Testis (tissue), 3 donors: ENCODE measurements around the gene ASB18. TPM values are rescaled to one million over a fixed set of nuclear protein-coding genes. Genes with fewer than 3 reads are reported as not detected.

Source experiments
- DNase-seq: peaks from one replicate; pipeline ENCODE4 v3.0.0-alpha.2; 2019
- H3K27ac ChIP-seq, 2 donors: fragments of 200-600 bp; sonication (generic); one replicate each; pipeline ENCODE4 v1.5.1; 2019
- H3K27me3 ChIP-seq: fragments of 200-600 bp; sonication (generic); one replicate; pipeline ENCODE4 v1.5.1; 2019
- H3K36me3 ChIP-seq: fragments of 200-600 bp; sonication (generic); one replicate; pipeline ENCODE4 v1.5.1; 2017; ENCODE audit warnings: low read depth; ENCODE audit errors: missing control alignments
- H3K4me1 ChIP-seq: fragments of 200-600 bp; sonication (generic); one replicate; pipeline ENCODE4 v1.5.1; 2019
- H3K4me3 ChIP-seq, 2 donors: fragments of 200-600 bp; sonication (generic); one replicate each; pipeline ENCODE4 v1.5.1; 2017 to 2019
- H3K9me3 ChIP-seq: fragments of 200-600 bp; sonication (generic); one replicate; pipeline ENCODE4 v1.5.1; 2017
- POLR2A ChIP-seq: fragments of 450-650 bp; IDR thresholded peaks from one replicate; pipeline ENCODE4 v1.6.1; 2017; ENCODE audit warnings: antibody characterized with exemption, mild to moderate bottlenecking, moderate library complexity
- WGBS, 2 donors: methylation state at CpG; one replicate each; pipeline ENCODE4 v1.1.5; 2018; 5-methylcytosine and 5-hydroxymethylcytosine counted together
- intact Hi-C: fragments of 100-400 bp; cut with DNase I; formaldehyde crosslinking; loops from one replicate; pipeline ENCODE4 v1.15.1; 2023; ENCODE audit warnings: low total_unique reads
- polyA plus RNA-seq: library from polyadenylated mRNA; stranded (reverse); fragments of 350-450 nt; fragmentation: Illumina TruSeq; extraction: RNeasy Lipid Tissue Mini Kit (QIAGEN cat#74804); gene quantifications from one replicate; pipeline ENCODE4 v1.2.3, GENCODE V29; 2014; ENCODE audit warnings: low read depth, low replicate concordance; ENCODE audit not compliant: insufficient read depth
- total RNA-seq, 2 donors: library from RNA; depleted of rRNA; stranded (reverse); fragments of >200 nt; gene quantifications; one replicate each; pipeline ENCODE4 v1.2.3, GENCODE V29; 2016
- TF ChIP-seq, protein P1 (sequence below), 3 experiments: fragments of 450-650 bp in 2 of 3; fragments of 200-600 bp in 1 of 3; sonication (generic) in 1 of 3; IDR thresholded peaks; one replicate each; pipeline ENCODE4 v1.5.1; 2016 to 2019; ENCODE audit warnings: antibody characterized with exemption in 3 of 3, mild to moderate bottlenecking in 2 of 3, moderate library complexity in 1 of 3

ASB18 gene
- total and polyA plus RNA-seq, 3 donors from 2014 or later, result 0.43 to 4.9 (median 0.67) TPM

DNA sequence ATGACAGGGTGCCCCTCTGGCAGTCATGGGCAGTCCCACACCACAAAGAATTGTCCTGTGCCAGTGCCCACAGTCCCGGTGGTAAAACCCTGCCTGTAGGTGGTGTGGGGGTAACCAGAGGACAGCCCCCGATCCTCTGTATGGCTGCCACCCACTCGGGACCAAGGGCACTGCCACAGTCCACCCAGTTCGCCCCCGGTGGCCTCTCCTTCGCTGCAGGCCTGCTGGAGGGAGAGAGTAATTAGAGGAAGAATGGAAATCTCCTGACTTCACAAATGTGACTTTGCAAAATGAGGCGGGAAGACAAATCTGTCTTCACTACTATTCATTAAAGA, 107.4 kb downstream of the ASB18 start:
- Histone ChIP-seq H3K4me3 (no peak overlapping the region), H3K27me3 (no peaks in the 10 kb centered on the region), H3K9me3 (no peaks in the 10 kb centered on the region), H3K4me1 (no peaks in the 10 kb centered on the region), H3K36me3 (no peaks in the 10 kb centered on the region), H3K27ac (no peak overlapping the region)
- no peak for DNase-seq
- intact Hi-C loops, result no loop called here
- TF ChIP-seq POLR2A, result no peak
- TF ChIP-seq, protein P1, sequence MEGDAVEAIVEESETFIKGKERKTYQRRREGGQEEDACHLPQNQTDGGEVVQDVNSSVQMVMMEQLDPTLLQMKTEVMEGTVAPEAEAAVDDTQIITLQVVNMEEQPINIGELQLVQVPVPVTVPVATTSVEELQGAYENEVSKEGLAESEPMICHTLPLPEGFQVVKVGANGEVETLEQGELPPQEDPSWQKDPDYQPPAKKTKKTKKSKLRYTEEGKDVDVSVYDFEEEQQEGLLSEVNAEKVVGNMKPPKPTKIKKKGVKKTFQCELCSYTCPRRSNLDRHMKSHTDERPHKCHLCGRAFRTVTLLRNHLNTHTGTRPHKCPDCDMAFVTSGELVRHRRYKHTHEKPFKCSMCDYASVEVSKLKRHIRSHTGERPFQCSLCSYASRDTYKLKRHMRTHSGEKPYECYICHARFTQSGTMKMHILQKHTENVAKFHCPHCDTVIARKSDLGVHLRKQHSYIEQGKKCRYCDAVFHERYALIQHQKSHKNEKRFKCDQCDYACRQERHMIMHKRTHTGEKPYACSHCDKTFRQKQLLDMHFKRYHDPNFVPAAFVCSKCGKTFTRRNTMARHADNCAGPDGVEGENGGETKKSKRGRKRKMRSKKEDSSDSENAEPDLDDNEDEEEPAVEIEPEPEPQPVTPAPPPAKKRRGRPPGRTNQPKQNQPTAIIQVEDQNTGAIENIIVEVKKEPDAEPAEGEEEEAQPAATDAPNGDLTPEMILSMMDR (IDR thresholded peaks at IDR 0.05), result no peak
- WGBS, 2 donors, result 89 to 94% methylated on average over 7 of the region's 7 CpGs

DNA sequence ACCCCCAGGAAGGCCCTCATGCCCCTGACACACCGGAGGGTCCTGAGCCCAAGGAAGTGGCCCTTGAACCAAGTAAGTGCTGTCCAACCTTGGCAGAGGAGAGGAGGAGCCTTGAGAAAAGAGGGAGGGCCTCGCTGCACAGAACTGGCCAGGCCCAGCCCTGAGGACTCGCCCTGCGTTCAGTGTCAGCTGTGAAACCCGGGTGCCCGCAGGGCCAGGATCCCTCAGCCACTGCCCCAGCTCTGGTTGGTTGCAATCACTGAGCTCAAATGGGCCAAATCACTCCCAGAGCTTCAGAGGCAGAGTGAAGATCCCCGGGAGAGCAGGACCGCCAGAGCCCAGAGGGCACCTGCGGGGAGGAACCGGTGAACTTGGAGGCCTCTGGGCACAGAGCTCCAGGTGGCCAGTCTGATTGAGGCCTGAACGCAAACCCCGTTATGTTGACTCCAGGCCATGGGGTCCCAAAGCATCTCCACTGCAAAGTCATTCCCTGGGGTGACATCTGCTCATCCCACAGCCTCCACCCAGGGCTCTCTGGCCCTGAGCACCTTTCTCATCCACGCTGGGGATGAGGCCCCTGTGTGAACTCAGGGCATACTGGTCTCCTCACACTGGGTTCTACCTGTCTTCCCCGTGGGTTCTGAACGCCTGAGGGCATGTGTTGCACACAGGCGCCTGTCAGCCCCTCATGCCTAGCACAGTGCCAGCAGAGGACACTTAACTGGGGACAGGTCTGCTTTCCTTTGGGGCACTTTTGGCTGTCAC, 107.9 kb downstream of the ASB18 start:
- Histone ChIP-seq H3K9me3 (no peaks in the 10 kb centered on the region), H3K4me3 (no peak overlapping the region), H3K4me1 (no peaks in the 10 kb centered on the region), H3K27ac (no peak overlapping the region), H3K36me3 (no peaks in the 10 kb centered on the region), H3K27me3 (no peaks in the 10 kb centered on the region)
- TF ChIP-seq, protein P1 (IDR thresholded peaks at IDR 0.05), result no peak
- TF ChIP-seq POLR2A, result no peak
- WGBS, 2 donors, result 92 to 99% methylated on average over 6 to 15 of the region's 16 CpGs
- intact Hi-C loops, result no loop called here
- DNase-seq, result no peak

DNA sequence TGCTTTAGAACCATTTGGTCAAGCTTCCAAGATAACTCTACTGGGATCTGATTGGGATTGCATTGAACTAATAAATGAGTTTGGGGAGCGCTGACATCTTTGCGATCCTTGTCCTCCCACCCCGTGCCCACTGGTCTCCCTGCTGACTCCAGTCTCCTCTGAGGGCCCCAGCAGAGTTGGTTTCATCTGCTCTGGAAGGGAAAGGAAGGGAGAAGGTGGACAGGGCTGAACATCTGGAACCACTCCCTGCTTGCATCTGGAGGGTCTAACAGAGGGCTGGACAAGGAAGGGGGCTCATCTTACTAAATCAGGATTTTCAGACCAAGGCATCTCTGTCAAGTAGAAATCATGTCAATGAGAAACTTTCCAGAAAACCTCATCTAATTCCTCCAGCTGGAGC, 108.8 kb downstream of the ASB18 start:
- H3K27me3 ChIP-seq, result no peaks in the 10 kb centered on the region
- WGBS, 2 donors, result 81 to 82% methylated on average over 3 of the region's 3 CpGs
- H3K36me3 ChIP-seq, result no peaks in the 10 kb centered on the region
- intact Hi-C loops, result no loop called here
- TF ChIP-seq, protein P1 (IDR thresholded peaks at IDR 0.05), result no peak
- no peak for TF ChIP-seq POLR2A
- no peak for DNase-seq
- H3K9me3 ChIP-seq, result no peaks in the 10 kb centered on the region
- no peaks in the 10 kb centered on the region for H3K4me1 ChIP-seq
- H3K27ac ChIP-seq, result no peak overlapping the region
- H3K4me3 ChIP-seq, result no peak overlapping the region

DNA sequence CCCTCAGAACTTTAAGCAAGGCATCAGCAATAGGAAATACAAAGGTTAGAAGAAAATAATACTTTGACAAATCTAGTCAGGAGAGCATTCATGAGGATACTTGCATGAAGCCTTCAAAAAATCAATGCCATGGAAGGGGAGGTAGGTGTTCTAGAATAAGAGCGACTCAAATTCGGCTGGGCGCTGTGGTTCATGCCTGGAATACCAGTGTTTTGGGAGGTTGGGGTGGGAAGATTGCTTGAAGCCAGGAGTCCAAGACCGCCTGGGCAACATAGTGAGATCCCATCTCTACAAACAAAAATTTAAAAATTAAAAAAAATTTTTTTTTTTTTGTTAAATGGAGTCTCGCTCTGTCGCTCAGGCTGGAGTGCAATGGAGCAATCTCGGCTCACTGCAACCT, 117.8 kb downstream of the ASB18 start:
- no peaks in the 10 kb centered on the region for H3K27me3 ChIP-seq

More for the DNA sequence above, 117.8 kb downstream of the ASB18 start:
- no peaks in the 10 kb centered on the region for H3K4me1 ChIP-seq
- H3K9me3 ChIP-seq, result no peaks in the 10 kb centered on the region
- TF ChIP-seq, protein P1 (IDR thresholded peaks at IDR 0.05), result no peak
- no peak for TF ChIP-seq POLR2A
- no peak for DNase-seq
- H3K27ac ChIP-seq, result no peak overlapping the region
- no peaks in the 10 kb centered on the region for H3K36me3 ChIP-seq
- intact Hi-C loops, result no loop called here
- H3K4me3 ChIP-seq, result no peak overlapping the region
- 89 to 96% methylated on average over 7 of the region's 7 CpGs for WGBS, 2 donors
